ENCODE measurements around the gene CWH43. TPM values are rescaled to one million over a fixed set of nuclear protein-coding genes. Genes with fewer than 3 reads are reported as not detected.

CWH43 gene
- total and polyA plus RNA-seq, 9 donors: 0.33 to 3.2 (median 0.48) TPM; not detected in 4

DNA sequence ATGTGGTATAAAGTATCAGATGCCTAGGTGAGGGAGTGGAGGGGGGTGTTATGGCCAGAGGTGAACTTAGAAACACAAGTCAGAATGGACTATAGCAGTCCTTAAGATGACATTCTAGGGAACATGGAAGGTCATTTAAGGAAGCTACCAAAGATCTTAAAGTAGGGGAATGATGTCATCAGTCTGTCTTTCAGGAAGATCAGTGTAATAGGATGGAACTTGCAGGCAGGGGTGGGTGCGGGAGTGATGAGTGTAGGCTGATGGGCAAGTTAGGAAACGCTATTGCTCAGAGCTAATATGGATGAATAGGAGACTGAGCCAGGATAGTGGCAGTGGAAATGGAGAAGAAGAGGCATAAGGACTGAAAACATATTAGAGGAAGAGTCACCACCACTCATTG lies 27.5 kb upstream of the CWH43 start:
- 82 to 90% (median 85%) methylated on average over 2 of the region's 2 CpGs for WGBS, 3 donors
- TF ChIP-seq EP300 (IDR thresholded peaks at IDR 0.05): no peak
- no peak for TF ChIP-seq CTCF (IDR thresholded peaks at IDR 0.05)
- no peak for TF ChIP-seq POLR2A (IDR thresholded peaks at IDR 0.05)
- Histone ChIP-seq H3K9me3 (no peaks in the 10 kb centered on the region), H3K4me3 (no peak overlapping the region), H3K27me3 (no peaks in the 10 kb centered on the region), H3K36me3 (no peaks in the 10 kb centered on the region), H3K4me1 (ENCODE audit: insufficient read depth) (no peaks in the 10 kb centered on the region), H3K27ac (no peak overlapping the region)
- intact Hi-C loops (cut with DNase I): no loop called here
- no peak for DNase-seq

DNA sequence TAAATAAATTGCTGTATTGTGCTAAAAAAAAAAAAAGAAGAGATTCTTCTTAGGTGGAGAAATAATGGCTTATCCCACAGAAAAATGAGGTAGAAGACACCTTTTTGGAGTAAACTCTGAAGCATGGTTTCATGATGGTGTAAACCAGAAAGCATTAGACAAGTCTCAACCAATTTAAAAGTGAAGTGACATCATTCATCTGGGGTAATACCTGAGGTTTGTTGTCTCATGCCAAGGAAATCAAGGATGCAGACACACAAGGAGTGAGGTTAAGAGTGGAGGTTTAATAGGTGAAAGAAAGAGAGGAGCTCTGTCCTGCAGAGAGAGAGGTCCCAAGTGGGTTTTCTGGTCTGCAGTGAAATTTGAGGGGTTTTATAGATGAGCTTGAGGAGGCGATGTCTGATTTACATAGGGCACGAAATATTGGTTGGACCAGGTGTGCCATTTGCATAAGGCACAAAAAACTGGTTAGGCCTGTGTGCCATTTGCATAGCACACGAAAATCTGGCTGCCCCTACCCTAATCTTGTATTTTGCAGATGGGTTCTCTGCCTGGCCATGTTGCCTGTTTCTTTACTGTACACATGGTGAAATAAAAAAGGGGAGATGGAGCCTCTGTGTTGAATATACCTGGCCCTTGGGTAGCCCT lies 25.0 kb upstream of the CWH43 start:
- intact Hi-C loops (cut with DNase I): loop anchor here in 3 of 4 donors (5.0 kb wide), 2 partner anchors 379 to 384 kb away; no protein-coding TSS in a partner anchor

GRCh38 chr4:48962636-48963035 lies 23.4 kb upstream of the CWH43 start:
- 72 to 78% (median 77%) methylated on average over 5 of the region's 5 CpGs for WGBS, 3 donors
- Histone ChIP-seq H3K27ac (no peak overlapping the region), H3K9me3 (no peaks in the 10 kb centered on the region), H3K4me3 (no peak overlapping the region), H3K27me3 (no peaks in the 10 kb centered on the region), H3K4me1 (ENCODE audit: insufficient read depth) (no peaks in the 10 kb centered on the region), H3K36me3 (no peaks in the 10 kb centered on the region)
- no peak for DNase-seq
- intact Hi-C loops (cut with DNase I): loop anchor here in 3 of 4 donors (5.0 kb wide), 2 partner anchors 380 to 385 kb away; no protein-coding TSS in a partner anchor
- TF ChIP-seq EP300 (IDR thresholded peaks at IDR 0.05) (no peak), POLR2A (IDR thresholded peaks at IDR 0.05) (no peak), CTCF (IDR thresholded peaks at IDR 0.05) (no peak)

More for the DNA sequence above, 25.0 kb upstream of the CWH43 start:
- WGBS, 3 donors: 80 to 86% (median 81%) methylated on average over 3 of the region's 3 CpGs
- H3K9me3 ChIP-seq: no peaks in the 10 kb centered on the region
- no peaks in the 10 kb centered on the region for H3K27me3 ChIP-seq
- no peaks in the 10 kb centered on the region for H3K36me3 ChIP-seq
- H3K27ac ChIP-seq: no peak overlapping the region
- TF ChIP-seq POLR2A (IDR thresholded peaks at IDR 0.05): no peak
- TF ChIP-seq CTCF (IDR thresholded peaks at IDR 0.05): no peak
- TF ChIP-seq EP300 (IDR thresholded peaks at IDR 0.05): no peak
- H3K4me1 ChIP-seq (ENCODE audit: insufficient read depth): no peaks in the 10 kb centered on the region
- no peak overlapping the region for H3K4me3 ChIP-seq
- DNase-seq: no peak

DNA sequence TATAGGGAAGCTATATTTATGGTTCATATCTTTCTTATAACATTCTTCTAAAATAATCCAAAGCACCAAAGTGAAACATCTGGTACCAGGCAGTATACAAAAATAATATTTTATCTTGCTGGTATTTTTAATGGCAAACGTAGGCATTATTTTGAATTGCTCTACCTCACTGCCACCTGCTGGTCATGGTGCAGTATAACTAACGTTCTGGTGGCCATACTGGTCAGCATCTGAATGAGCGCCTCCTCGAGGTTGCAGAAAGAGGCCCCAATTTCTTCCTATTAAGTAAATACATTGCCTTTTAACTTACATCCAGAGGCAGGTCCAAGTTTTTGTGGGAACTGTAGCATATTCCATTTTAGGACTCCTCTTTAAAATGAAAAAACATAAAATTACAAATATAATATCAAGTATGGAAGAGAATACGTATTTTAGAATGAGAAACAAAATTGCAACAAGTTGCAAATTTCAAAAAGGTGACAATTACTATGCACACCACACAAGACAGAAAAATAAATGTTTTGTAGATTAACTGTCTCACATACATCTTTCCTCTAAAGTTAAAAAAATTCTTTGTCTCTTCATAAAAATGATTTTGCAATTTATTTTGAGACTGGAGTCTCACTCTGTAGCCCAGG lies 22.9 kb upstream of the CWH43 start:
- Histone ChIP-seq H3K4me3 (no peak overlapping the region), H3K27ac (no peak overlapping the region), H3K36me3 (no peaks in the 10 kb centered on the region), H3K27me3 (no peaks in the 10 kb centered on the region), H3K9me3 (no peaks in the 10 kb centered on the region), H3K4me1 (ENCODE audit: insufficient read depth) (no peaks in the 10 kb centered on the region)
- intact Hi-C loops (cut with DNase I): loop anchor here in 3 of 4 donors (5.0 kb wide), 2 partner anchors 381 to 386 kb away; no protein-coding TSS in a partner anchor
- TF ChIP-seq EP300 (IDR thresholded peaks at IDR 0.05): no peak
- TF ChIP-seq POLR2A (IDR thresholded peaks at IDR 0.05): no peak
- TF ChIP-seq CTCF (IDR thresholded peaks at IDR 0.05): peak; percentile 70 to 75 (median 73)
- peak; percentile 34 to 59 (median 41) for DNase-seq
- 7 to 15% (median 12%) methylated on average over 5 of the region's 5 CpGs for WGBS, 3 donors

Data from ovary (tissue), 9 donors.